IMR-90 (cell line): ENCODE results near the gene ERCC6. TPM values are rescaled to one million over a fixed set of nuclear protein-coding genes. Genes with fewer than 3 reads are reported as not detected.

ENCODE experiments used
- ATAC-seq: fragments of 200-7000 bp; cut with Tn5 transposase; 2 replicates; pipeline ENCODE4 v1.9.1; 2020; ENCODE audit warnings: low read depth, mild to moderate bottlenecking, moderate library complexity
- BruUV-seq: library from RNA; stranded (reverse); fragments of 400-500 nt; replicated peaks from 2 replicates; lab custom pipeline; 2021; lab: Mats Ljungman, UMichigan
- CTCF ChIA-PET: fragments of 300-600 bp; formaldehyde crosslinking; extraction: SDS; loops from one replicate; lab custom pipeline; 2021; ENCODE audit warnings: antibody characterized with exemption; lab: Yijun Ruan, JAX
- POLR2A ChIA-PET: fragments of 300-600 bp; sonication (Branson Sonifier 250); formaldehyde crosslinking; loops from one replicate; lab custom pipeline; 2022; ENCODE audit warnings: antibody characterized with exemption; ENCODE audit not compliant: unreplicated experiment; lab: Charles Lee
- DNase-seq: peaks from one replicate; pipeline ENCODE4 v3.0.0; 2013
- H2AFZ ChIP-seq: replicated peaks from 2 replicates; pipeline ENCODE3; 2013; ENCODE audit warnings: low read length, mild to moderate bottlenecking; ENCODE audit not compliant: poor library complexity
- H2AK5ac ChIP-seq: 2 replicates; pipeline ENCODE4 v1.6.1; 2013; ENCODE audit warnings: low read depth, low read length, inconsistent platforms
- H2AK9ac ChIP-seq: replicated peaks from 2 replicates; pipeline ENCODE3; 2013; ENCODE audit warnings: mild to moderate bottlenecking, low read depth, low read length, moderate library complexity; ENCODE audit not compliant: poor library complexity
- H2BK120ac ChIP-seq: 2 replicates; pipeline ENCODE4 v1.6.1; 2013; ENCODE audit warnings: low read depth, low read length, inconsistent platforms
- H2BK15ac ChIP-seq: 3 replicates; pipeline ENCODE4 v1.6.1; 2013; ENCODE audit warnings: low read depth, low read length, inconsistent platforms
- H2BK20ac ChIP-seq: 2 replicates; pipeline ENCODE4 v1.6.1; 2013; ENCODE audit warnings: low read depth, mild to moderate bottlenecking, inconsistent platforms, low read length, moderate library complexity
- H2BK5ac ChIP-seq: 2 replicates; pipeline ENCODE4 v1.6.1; 2013; ENCODE audit warnings: mild to moderate bottlenecking, low read depth, low read length, inconsistent platforms; ENCODE audit not compliant: poor library complexity, severe bottlenecking
- H3K14ac ChIP-seq: replicated peaks from 2 replicates; pipeline ENCODE4 v1.6.1; 2013; ENCODE audit warnings: low read depth, low read length, inconsistent platforms
- H3K18ac ChIP-seq: 2 replicates; pipeline ENCODE4 v1.6.1; 2013; ENCODE audit warnings: low read depth, low read length, control low read depth
- H3K23ac ChIP-seq: 2 replicates; pipeline ENCODE4 v1.6.1; 2013; ENCODE audit warnings: low read depth, low read length, inconsistent platforms
- H3K27ac ChIP-seq: 2 replicates; pipeline ENCODE4 v1.5.1; 2013; ENCODE audit warnings: mild to moderate bottlenecking, control low read depth, low read length; ENCODE audit not compliant: insufficient read depth
- H3K27me3 ChIP-seq: 2 replicates; pipeline ENCODE4 v1.6.1; 2013; ENCODE audit warnings: low read length; ENCODE audit not compliant: control insufficient read depth, insufficient read depth
- H3K36me3 ChIP-seq: 2 replicates; pipeline ENCODE4 v1.6.1; 2013; ENCODE audit warnings: low read length, mixed read lengths; ENCODE audit not compliant: control insufficient read depth, insufficient read depth
- H3K4ac ChIP-seq: 2 replicates; pipeline ENCODE4 v1.6.1; 2013; ENCODE audit warnings: low read depth, low read length, inconsistent platforms
- H3K4me1 ChIP-seq: 2 replicates; pipeline ENCODE4 v1.6.1; 2013; ENCODE audit warnings: low read length, mixed read lengths; ENCODE audit not compliant: control insufficient read depth, insufficient read depth
- H3K4me2 ChIP-seq: 2 replicates; pipeline ENCODE4 v1.6.1; 2013; ENCODE audit warnings: low read depth, mild to moderate bottlenecking, control low read depth, low read length, moderate library complexity
- H3K4me3 ChIP-seq: 2 replicates; pipeline ENCODE4 v1.5.1; 2013; ENCODE audit warnings: low read depth, mild to moderate bottlenecking, control low read depth, low read length, moderate library complexity; ENCODE audit not compliant: insufficient read depth
- H3K56ac ChIP-seq: 2 replicates; pipeline ENCODE4 v1.6.1; 2013; ENCODE audit warnings: low read length, inconsistent platforms; ENCODE audit not compliant: insufficient read depth; ENCODE audit errors: extremely low read depth
- H3K79me1 ChIP-seq, 2 experiments: 2 replicates each; pipeline ENCODE4 v1.6.1; 2013; ENCODE audit warnings: low read length in 2 of 2, inconsistent platforms in 1 of 2, low read depth in 1 of 2
- H3K9ac ChIP-seq: 2 replicates; pipeline ENCODE4 v1.6.1; 2013; ENCODE audit warnings: low read depth, low read length, control low read depth
- H3K9me1 ChIP-seq: 2 replicates; pipeline ENCODE4 v1.6.1; 2013; ENCODE audit warnings: low read length, inconsistent platforms; ENCODE audit not compliant: insufficient read depth
- H3K9me3 ChIP-seq: 2 replicates; pipeline ENCODE4 v1.6.1; 2013; ENCODE audit warnings: low read length; ENCODE audit not compliant: control insufficient read depth, insufficient read depth
- H4K20me1 ChIP-seq: 2 replicates; pipeline ENCODE4 v1.6.1; 2013; ENCODE audit warnings: low read length, inconsistent platforms; ENCODE audit not compliant: insufficient read depth
- H4K5ac ChIP-seq: 2 replicates; pipeline ENCODE4 v1.6.1; 2013; ENCODE audit warnings: mild to moderate bottlenecking, low read depth, low read length, control low read depth
- H4K8ac ChIP-seq, 2 experiments: 2 replicates each; pipeline ENCODE4 v1.6.1; 2013; ENCODE audit warnings: low read depth in 2 of 2, low read length in 2 of 2, control low read depth in 1 of 2, inconsistent platforms in 1 of 2
- H4K91ac ChIP-seq: 2 replicates; pipeline ENCODE4 v1.6.1; 2013; ENCODE audit warnings: low read depth, low read length, inconsistent platforms; ENCODE audit not compliant: insufficient read depth
- BHLHE40 ChIP-seq: fragments of 150-350 bp; IDR thresholded peaks from 2 replicates; pipeline ENCODE4 v1.6.1; 2016; ENCODE audit warnings: mild to moderate bottlenecking, low read depth, low read length
- CHD1 ChIP-seq: IDR thresholded peaks from 2 replicates; pipeline ENCODE4 v1.6.1; 2012; ENCODE audit warnings: low read depth, low read length, improper control_type of control experiment
- FOS ChIP-seq: fragments of 150-350 bp; IDR thresholded peaks from 2 replicates; pipeline ENCODE4 v1.6.1; 2016; ENCODE audit warnings: low read depth, low read length
- MAFK ChIP-seq: IDR thresholded peaks from 2 replicates; pipeline ENCODE4 v1.6.1; 2012; ENCODE audit warnings: low read depth, low read length, improper control_type of control experiment
- MAZ ChIP-seq: IDR thresholded peaks from 2 replicates; pipeline ENCODE4 v1.6.1; 2012; ENCODE audit warnings: low read depth, mild to moderate bottlenecking, low read length, improper control_type of control experiment, moderate library complexity, borderline replicate concordance
- RCOR1 ChIP-seq: IDR thresholded peaks from 2 replicates; pipeline ENCODE4 v1.6.1; 2012; ENCODE audit warnings: mild to moderate bottlenecking, low read length, improper control_type of control experiment; ENCODE audit not compliant: insufficient replicate concordance
- RFX5 ChIP-seq: IDR thresholded peaks from 2 replicates; pipeline ENCODE4 v1.8.0; 2012; ENCODE audit warnings: low read depth, mild to moderate bottlenecking, low read length, moderate library complexity
- SMC3 ChIP-seq: fragments of 150-350 bp; IDR thresholded peaks from 2 replicates; pipeline ENCODE4 v1.6.1; 2016; ENCODE audit warnings: low read depth, mild to moderate bottlenecking, antibody characterized with exemption, low read length, moderate library complexity
- WGBS, 2 experiments: methylation state at CpG; one replicate each; pipeline versions ENCODE4 v1.1.5 to v1.1.7; 2013; ENCODE audit warnings: missing lambda C conversion rate in 2 of 2; ENCODE audit not compliant: insufficient read length in 1 of 2; ENCODE audit errors: extremely low coverage in 2 of 2; 5-methylcytosine and 5-hydroxymethylcytosine counted together
- dilution Hi-C: fragments of 300-500 bp; cut with HindIII; formaldehyde crosslinking; loops from one replicate; pipeline ENCODE4 v1.14.3; 2018; ENCODE audit warnings: low sequenced_read_pairs; ENCODE audit not compliant: unreplicated experiment
- in situ Hi-C: fragments of 300-500 bp; cut with MboI; formaldehyde crosslinking; loops from 3 replicates; pipeline ENCODE4 v1.14.3; 2019; ENCODE audit warnings: low sequenced_read_pairs, inconsistent platforms, mixed read lengths
- intact Hi-C: fragments of 100-400 bp; cut with micrococcal nuclease; formaldehyde crosslinking; loops from 2 replicates; pipeline ENCODE4 v1.10.0; 2022
- polyA plus RNA-seq, 3 experiments: library from polyadenylated mRNA; depleted of rRNA; stranded (reverse); fragments of >200 nt; gene quantifications; 2 replicates each; pipeline ENCODE4 v1.2.3, GENCODE V29; 2012; ENCODE audit warnings: low replicate concordance in 1 of 3
- total RNA-seq: library from RNA; depleted of rRNA; stranded (reverse); fragments of >200 nt; gene quantifications from 2 replicates; pipeline ENCODE4 v1.2.3, GENCODE V29; 2012
- TF ChIP-seq, protein P1 (sequence below): fragments of 150-350 bp; IDR thresholded peaks from 2 replicates; pipeline ENCODE4 v1.6.1; 2016; ENCODE audit warnings: low read depth, mild to moderate bottlenecking, low read length, moderate library complexity, borderline replicate concordance
- TF ChIP-seq, protein P2 (sequence below): conservative IDR thresholded peaks from 2 replicates; pipeline ENCODE4 v1.5.1; 2012; ENCODE audit warnings: mild to moderate bottlenecking, low read depth, low read length, improper control_type of control experiment
- TF ChIP-seq, protein P3 (sequence below): fragments of 150-350 bp; IDR thresholded peaks from 2 replicates; pipeline ENCODE4 v1.6.1; 2017; ENCODE audit warnings: mild to moderate bottlenecking, antibody characterized with exemption, low read length, low read depth

Gene ERCC6
- total and polyA plus RNA-seq, 2 of the 4 experiments (the other 2 are of a cell fraction) = 7.3 to 14.9 TPM

DNA sequence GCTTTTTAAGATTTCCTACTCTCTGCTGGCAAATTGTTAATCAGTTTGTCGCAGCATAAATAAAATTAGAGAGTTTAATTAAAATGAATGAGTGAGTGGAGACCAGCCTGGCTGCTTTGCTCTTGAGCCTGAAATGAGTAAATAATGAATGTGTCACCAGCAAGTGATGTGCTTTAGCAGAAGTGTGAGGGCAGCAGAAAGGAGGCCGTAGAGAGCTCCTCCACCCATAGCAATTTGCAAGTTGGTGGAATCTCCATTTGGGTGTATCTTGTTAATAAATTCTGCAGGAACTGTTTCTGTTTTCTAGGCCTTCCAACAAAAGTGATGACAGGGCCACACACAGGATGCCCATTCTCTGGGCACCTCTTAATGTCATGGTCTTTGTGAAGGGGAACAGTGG lies 18.8 kb upstream of the ERCC6 start:
- intact Hi-C loops = no loop called here
- Histone ChIP-seq H3K18ac (no peak overlapping the region), H3K9me1 (no peaks in the 10 kb centered on the region), H4K5ac (no peak overlapping the region), H3K4me1 (no peaks in the 10 kb centered on the region; the same call in 1 of the 2 replicates), H3K27ac (no peak overlapping the region), H3K9me3 (no peaks in the 10 kb centered on the region; the same call in 1 of the 2 replicates), H2BK15ac (no peak overlapping the region), H4K91ac (no peak overlapping the region), H2AK9ac (no peak overlapping the region), H3K4ac (no peak overlapping the region), H2AK5ac (no peak overlapping the region), H3K4me3 (no peak overlapping the region), H3K4me2 (no peak overlapping the region), H2BK5ac (no peak overlapping the region), H3K27me3 (no peaks in the 10 kb centered on the region; the same call in 1 of the 2 replicates), H3K36me3 (no peaks in the 10 kb centered on the region), H3K14ac (no peak overlapping the region), H3K9ac (no peak overlapping the region), H3K23ac (no peak overlapping the region), H2AFZ (no peak overlapping the region), H3K56ac (no peak overlapping the region), H2BK20ac (no peak overlapping the region), H4K8ac (no peak overlapping the region), H2BK120ac (no peak overlapping the region), H4K20me1 (no peaks in the 10 kb centered on the region), H3K79me1 (no peaks in the 10 kb centered on the region)
- WGBS, 2 experiments = 100% methylated on average over 1 of the region's 2 CpGs; no CpG with 5 or more reads in 1 of the 2 experiments
- POLR2A ChIA-PET = no interaction called here
- TF ChIP-seq, protein P1, sequence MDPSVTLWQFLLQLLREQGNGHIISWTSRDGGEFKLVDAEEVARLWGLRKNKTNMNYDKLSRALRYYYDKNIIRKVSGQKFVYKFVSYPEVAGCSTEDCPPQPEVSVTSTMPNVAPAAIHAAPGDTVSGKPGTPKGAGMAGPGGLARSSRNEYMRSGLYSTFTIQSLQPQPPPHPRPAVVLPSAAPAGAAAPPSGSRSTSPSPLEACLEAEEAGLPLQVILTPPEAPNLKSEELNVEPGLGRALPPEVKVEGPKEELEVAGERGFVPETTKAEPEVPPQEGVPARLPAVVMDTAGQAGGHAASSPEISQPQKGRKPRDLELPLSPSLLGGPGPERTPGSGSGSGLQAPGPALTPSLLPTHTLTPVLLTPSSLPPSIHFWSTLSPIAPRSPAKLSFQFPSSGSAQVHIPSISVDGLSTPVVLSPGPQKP = no peak
- TF ChIP-seq MAZ (no peak), RFX5 (no peak), FOS (no peak), CHD1 (no peak), SMC3 (no peak), RCOR1 (no peak), BHLHE40 (no peak), MAFK (no peak)
- TF ChIP-seq, protein P2, sequence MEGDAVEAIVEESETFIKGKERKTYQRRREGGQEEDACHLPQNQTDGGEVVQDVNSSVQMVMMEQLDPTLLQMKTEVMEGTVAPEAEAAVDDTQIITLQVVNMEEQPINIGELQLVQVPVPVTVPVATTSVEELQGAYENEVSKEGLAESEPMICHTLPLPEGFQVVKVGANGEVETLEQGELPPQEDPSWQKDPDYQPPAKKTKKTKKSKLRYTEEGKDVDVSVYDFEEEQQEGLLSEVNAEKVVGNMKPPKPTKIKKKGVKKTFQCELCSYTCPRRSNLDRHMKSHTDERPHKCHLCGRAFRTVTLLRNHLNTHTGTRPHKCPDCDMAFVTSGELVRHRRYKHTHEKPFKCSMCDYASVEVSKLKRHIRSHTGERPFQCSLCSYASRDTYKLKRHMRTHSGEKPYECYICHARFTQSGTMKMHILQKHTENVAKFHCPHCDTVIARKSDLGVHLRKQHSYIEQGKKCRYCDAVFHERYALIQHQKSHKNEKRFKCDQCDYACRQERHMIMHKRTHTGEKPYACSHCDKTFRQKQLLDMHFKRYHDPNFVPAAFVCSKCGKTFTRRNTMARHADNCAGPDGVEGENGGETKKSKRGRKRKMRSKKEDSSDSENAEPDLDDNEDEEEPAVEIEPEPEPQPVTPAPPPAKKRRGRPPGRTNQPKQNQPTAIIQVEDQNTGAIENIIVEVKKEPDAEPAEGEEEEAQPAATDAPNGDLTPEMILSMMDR = no peak
- TF ChIP-seq, protein P3, sequence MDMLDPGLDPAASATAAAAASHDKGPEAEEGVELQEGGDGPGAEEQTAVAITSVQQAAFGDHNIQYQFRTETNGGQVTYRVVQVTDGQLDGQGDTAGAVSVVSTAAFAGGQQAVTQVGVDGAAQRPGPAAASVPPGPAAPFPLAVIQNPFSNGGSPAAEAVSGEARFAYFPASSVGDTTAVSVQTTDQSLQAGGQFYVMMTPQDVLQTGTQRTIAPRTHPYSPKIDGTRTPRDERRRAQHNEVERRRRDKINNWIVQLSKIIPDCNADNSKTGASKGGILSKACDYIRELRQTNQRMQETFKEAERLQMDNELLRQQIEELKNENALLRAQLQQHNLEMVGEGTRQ = no peak
- dilution Hi-C loops = no loop called here
- ATAC-seq = no peak
- in situ Hi-C loops = no loop called here
- no TSS peak for BruUV-seq
- CTCF ChIA-PET = no interaction called here
- no peak for DNase-seq
